GM12878 (cell line): Measurements from ENCODE around the gene PLXNA4.

Experiments used
- BCL11A ChIP-seq: IDR thresholded peaks from 2 replicates; pipeline ENCODE4 v1.6.1; 2011; ENCODE audit warnings: low read depth, low read length
- CHD1 ChIP-seq: IDR thresholded peaks from 2 replicates; pipeline ENCODE4 v1.6.1; 2012; ENCODE audit warnings: low read depth, low read length, improper control_type of control experiment
- CREB1 ChIP-seq: IDR thresholded peaks from 2 replicates; pipeline ENCODE4 v1.6.1; 2012; ENCODE audit warnings: low read depth, mild to moderate bottlenecking, inconsistent platforms
- RAD51 ChIP-seq: fragments of 450-650 bp; IDR thresholded peaks from 2 replicates; pipeline ENCODE4 v1.6.1; 2016; ENCODE audit warnings: moderate library complexity, mild to moderate bottlenecking, inconsistent platforms
- TF ChIP-seq, protein P1 (sequence below), 3 experiments: IDR thresholded peaks in 2 of 3; conservative IDR thresholded peaks in 1 of 3; 2 replicates each; pipeline ENCODE4 v1.5.1; 2011; ENCODE audit warnings: low read depth in 3 of 3, low read length in 3 of 3, mild to moderate bottlenecking in 3 of 3, control low read depth in 2 of 3, moderate library complexity in 2 of 3, inconsistent platforms in 1 of 3, mixed read lengths in 1 of 3; ENCODE audit not compliant: control insufficient read depth in 2 of 3, insufficient read depth in 1 of 3; ENCODE audit errors: extremely low read depth in 1 of 3
- TF ChIP-seq, protein P2 (sequence below): fragments of 450-650 bp; formaldehyde crosslinking; IDR thresholded peaks from 2 replicates; pipeline ENCODE4 v1.4.0; 2022; ENCODE audit warnings: mild to moderate bottlenecking, moderate library complexity

GRCh38 chr7:132511921-132512320, 64.3 kb downstream of the PLXNA4 start:
- TF ChIP-seq, protein P1, sequence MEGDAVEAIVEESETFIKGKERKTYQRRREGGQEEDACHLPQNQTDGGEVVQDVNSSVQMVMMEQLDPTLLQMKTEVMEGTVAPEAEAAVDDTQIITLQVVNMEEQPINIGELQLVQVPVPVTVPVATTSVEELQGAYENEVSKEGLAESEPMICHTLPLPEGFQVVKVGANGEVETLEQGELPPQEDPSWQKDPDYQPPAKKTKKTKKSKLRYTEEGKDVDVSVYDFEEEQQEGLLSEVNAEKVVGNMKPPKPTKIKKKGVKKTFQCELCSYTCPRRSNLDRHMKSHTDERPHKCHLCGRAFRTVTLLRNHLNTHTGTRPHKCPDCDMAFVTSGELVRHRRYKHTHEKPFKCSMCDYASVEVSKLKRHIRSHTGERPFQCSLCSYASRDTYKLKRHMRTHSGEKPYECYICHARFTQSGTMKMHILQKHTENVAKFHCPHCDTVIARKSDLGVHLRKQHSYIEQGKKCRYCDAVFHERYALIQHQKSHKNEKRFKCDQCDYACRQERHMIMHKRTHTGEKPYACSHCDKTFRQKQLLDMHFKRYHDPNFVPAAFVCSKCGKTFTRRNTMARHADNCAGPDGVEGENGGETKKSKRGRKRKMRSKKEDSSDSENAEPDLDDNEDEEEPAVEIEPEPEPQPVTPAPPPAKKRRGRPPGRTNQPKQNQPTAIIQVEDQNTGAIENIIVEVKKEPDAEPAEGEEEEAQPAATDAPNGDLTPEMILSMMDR (IDR thresholded peaks at IDR 0.05 in 2 of 3, conservative IDR thresholded peaks at IDR 0.05 in 1 of 3; ENCODE audit: control insufficient read depth in 2 of 3, extremely low read depth in 1 of 3, insufficient read depth in 1 of 3, low read depth in 3 of 3, low read length in 3 of 3) = no peak
- no peak for TF ChIP-seq RAD51
- TF ChIP-seq CREB1 = no peak
- TF ChIP-seq BCL11A = no peak
- no peak for TF ChIP-seq CHD1
- TF ChIP-seq, protein P2, sequence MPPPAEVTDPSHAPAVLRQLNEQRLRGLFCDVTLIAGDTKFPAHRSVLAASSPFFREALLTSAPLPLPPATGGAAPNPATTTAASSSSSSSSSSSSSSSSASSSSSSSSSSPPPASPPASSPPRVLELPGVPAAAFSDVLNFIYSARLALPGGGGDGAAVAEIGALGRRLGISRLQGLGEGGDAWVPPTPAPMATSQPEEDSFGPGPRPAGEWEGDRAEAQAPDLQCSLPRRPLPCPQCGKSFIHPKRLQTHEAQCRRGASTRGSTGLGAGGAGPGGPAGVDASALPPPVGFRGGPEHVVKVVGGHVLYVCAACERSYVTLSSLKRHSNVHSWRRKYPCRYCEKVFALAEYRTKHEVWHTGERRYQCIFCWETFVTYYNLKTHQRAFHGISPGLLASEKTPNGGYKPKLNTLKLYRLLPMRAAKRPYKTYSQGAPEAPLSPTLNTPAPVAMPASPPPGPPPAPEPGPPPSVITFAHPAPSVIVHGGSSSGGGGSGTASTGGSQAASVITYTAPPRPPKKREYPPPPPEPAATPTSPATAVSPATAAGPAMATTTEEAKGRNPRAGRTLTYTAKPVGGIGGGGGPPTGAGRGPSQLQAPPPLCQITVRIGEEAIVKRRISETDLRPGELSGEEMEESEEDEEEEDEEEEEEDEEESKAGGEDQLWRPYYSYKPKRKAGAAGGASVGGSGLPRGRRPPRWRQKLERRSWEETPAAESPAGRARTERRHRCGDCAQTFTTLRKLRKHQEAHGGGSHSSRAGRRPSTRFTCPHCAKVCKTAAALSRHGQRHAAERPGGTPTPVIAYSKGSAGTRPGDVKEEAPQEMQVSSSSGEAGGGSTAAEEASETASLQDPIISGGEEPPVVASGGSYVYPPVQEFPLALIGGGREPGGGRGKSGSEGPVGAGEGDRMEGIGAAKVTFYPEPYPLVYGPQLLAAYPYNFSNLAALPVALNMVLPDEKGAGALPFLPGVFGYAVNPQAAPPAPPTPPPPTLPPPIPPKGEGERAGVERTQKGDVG (CRISPR knock-in tag) = no peak
